Omental fat pad (tissue), 4 donors: Measurements from ENCODE around the gene FOSL2. TPM values are rescaled to one million over a fixed set of nuclear protein-coding genes. Genes with fewer than 3 reads are reported as not detected.

Experiments
- ATAC-seq: fragments of 150-250 bp; one replicate; pipeline ENCODE4 v1.9.1; 2016; ENCODE audit warnings: mild to moderate bottlenecking, moderate library complexity; ENCODE audit not compliant: low FRiP score
- DNase-seq: peaks from one replicate; pipeline ENCODE4 v3.0.0-alpha.2; 2019; ENCODE audit warnings: low spot score
- total RNA-seq, 4 donors: library from RNA; depleted of rRNA; stranded (reverse); fragments of >200 nt; gene quantifications; one replicate each; pipeline ENCODE4 v1.1.0, GENCODE V29; 2016
- TF ChIP-seq, protein P1 (sequence below), 3 donors: fragments of 450-650 bp; IDR thresholded peaks; one replicate each; pipeline ENCODE4 v1.5.1; 2016 to 2017; ENCODE audit warnings: antibody characterized with exemption in 3 of 3, mild to moderate bottlenecking in 3 of 3, moderate library complexity in 2 of 3

Gene FOSL2
- total RNA-seq, 4 donors from 2014 or later, result 115 to 350 (median 184) TPM

DNA sequence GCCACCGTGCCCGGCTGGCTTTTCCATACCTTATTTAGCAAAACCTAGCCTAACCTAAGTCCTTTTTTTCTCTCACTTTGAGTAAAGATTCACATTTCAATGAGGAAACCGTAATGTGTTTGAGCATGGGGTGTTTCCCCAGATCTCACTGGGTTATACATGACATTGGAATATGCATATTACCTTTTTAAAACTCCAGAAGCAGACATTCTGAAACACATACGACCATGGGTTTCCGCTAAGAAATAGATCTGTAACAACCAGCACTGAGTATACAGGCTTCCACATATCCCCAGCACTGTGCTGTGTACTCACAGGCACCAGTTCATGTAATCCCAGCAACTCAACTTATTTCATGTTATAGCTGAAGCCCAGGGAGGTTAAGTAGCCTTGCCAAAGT lies 41.0 kb upstream of the FOSL2 start:
- TF ChIP-seq, protein P1, sequence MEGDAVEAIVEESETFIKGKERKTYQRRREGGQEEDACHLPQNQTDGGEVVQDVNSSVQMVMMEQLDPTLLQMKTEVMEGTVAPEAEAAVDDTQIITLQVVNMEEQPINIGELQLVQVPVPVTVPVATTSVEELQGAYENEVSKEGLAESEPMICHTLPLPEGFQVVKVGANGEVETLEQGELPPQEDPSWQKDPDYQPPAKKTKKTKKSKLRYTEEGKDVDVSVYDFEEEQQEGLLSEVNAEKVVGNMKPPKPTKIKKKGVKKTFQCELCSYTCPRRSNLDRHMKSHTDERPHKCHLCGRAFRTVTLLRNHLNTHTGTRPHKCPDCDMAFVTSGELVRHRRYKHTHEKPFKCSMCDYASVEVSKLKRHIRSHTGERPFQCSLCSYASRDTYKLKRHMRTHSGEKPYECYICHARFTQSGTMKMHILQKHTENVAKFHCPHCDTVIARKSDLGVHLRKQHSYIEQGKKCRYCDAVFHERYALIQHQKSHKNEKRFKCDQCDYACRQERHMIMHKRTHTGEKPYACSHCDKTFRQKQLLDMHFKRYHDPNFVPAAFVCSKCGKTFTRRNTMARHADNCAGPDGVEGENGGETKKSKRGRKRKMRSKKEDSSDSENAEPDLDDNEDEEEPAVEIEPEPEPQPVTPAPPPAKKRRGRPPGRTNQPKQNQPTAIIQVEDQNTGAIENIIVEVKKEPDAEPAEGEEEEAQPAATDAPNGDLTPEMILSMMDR (IDR thresholded peaks at IDR 0.05), result no peak
- ATAC-seq (no peak), DNase-seq (no peak)

DNA sequence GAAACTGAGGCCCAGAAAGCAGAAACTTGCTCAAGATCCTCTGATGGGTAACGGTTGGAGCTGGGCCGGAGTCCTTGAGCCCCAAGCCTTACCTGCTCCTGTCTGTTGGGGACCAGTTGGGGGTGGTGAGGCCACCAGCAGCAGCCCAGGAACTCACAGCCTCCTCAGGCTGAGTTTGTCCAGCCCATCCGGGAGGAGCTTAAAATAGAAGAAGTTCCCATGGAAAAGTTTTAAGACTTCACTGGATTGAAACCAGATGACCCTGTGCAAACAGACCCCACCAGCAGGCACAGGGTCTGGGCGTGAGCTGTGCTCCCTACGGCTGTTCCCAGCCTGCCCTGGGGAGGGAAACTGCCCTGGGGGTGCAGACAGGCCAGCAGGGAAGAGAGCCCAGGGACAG lies 40.6 kb upstream of the FOSL2 start:
- TF ChIP-seq, protein P1 (IDR thresholded peaks at IDR 0.05), result no peak
- DNase-seq (no peak), ATAC-seq (no peak)

DNA sequence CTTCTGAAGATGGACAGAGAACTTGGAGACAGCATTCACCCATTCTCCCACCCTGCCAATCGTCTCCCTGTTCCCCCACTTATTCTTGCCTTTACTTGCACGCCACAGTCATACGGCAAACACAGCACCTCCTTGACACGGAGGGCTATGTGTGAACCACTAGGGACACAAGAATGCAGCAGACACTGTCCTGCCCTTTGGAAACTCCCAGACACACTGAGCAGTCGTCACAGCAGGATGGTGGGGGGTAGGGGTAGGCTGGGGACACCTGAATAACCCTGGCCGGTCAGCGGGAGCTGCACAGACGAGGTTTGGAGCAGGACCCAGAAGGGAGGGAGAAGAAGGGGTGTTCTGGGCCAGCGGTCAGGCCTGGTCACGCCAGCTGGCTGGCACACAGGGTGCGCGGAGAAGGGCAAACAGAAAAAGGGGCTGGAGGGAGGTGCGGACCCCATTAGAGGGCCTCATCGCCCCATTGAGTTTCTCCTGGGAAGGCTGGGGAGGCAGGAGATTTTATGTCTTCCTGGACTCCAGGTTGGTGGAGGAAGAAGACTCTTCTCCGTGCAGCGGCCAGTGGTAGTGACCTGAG lies 40.0 kb upstream of the FOSL2 start:
- no peak for ATAC-seq
- TF ChIP-seq, protein P1 (IDR thresholded peaks at IDR 0.05), result no peak
- DNase-seq, result no peak

DNA sequence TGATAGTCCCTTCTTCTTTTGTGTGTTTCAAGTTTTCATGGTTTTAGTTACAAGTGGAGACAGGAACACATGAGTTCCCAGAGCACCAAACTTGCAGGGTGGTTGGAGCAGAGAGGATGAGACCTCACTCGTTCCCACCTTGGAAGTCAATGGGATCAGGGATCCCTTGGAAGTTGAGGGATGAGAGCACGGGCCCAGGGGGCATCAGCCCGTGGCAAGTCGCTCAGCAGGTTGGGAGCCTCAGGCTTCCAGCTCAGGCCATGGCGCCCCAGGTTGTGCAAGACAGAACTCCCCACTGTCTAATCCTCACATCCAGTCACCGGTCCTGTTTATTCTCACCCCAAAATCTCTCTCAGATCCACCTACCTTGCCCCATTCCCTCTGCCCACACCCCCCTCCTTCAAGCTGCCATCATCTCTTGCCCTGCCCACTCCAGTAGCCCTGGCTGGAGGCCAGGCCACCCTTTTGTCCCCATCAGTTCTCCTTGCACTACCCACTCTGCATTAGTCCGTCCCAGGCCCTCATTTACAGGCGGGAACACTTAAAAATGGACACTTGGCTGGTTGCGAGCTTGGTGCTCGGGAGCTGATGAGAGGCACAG lies 37.6 kb upstream of the FOSL2 start:
- ATAC-seq (no peak), DNase-seq (no peak)
- TF ChIP-seq, protein P1 (IDR thresholded peaks at IDR 0.05), result no peak

DNA sequence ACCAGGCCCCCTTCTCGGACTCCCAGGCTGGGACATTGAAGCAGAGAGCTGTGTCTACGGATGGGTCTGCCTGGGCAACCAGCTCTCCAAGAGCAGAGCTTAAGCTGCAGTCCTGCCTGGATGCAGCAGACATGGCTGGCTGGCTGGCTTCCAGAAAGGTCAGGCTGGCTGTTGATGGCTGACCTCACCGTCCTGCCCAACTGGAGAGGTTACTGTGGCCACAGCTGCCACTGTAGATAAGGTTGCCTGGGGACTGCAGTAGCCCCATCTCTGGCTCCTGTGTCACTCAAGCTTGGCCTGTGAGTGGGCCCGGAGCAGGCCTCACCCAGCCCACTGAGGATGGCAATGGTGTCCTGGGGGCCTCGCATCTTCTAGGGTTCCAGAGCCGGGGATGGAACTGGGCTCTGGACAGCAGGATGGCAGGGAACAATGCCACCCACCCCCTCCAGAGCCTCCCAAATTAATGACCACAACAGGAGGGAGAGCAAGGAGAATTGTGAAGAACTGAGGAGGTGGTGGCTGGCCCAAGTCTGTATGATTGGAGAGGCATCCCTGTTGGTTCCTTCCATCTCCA lies 37.0 kb upstream of the FOSL2 start:
- TF ChIP-seq, protein P1 (IDR thresholded peaks at IDR 0.05), result no peak
- ATAC-seq (peak; percentile 24), DNase-seq (no peak)

DNA sequence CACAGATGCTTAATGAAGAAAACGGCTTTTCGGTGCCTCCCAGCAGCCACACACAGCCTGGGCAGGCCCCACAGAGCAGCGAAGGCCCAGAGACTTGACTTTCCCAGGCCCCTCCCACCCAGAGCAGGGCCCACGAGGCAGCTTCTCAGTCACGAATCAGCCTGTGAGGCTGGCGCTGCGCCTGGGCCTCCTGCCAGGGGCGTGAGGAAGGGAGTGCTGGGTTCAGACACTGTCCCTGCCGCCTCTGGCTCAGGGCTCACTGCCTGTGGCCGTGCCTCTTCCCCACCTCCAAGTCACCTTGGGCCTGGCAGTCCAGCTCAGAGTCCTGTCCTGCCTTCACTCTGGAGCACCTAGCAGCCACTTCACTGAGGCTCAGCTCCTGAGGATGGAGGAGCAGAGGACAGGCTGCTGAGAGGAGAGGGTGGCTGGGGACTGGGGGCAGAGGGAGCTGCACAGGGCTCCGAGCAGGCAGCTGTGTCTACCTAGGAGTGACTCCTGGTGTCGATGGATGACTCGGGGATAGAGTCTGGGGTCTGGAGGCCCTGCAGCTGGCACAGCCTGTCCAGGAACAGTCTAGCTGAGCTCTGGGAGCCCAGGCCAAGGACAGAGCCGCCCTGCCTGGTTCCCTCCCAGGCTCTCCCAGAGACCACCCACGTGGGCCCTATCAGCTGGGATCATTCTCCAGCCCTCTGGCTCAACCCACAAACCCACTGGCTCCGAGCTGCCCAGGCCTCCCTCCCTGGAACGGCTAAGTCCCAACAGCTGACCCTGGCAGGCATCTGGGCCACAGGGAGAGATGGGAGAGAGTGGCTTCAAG lies 36.4 kb upstream of the FOSL2 start:
- TF ChIP-seq, protein P1 (IDR thresholded peaks at IDR 0.05), result no peak
- DNase-seq, result peak; percentile 52
- ATAC-seq, result peak; percentile 80
